Measurements from ENCODE around the gene PARVG.

PARVG gene

GRCh38 chr22:44246615-44247326 is 66.0 kb downstream of the PARVG start:
- no peak overlapping the region for H3K27ac ChIP-seq (ENCODE audit: low read depth, low read length)
- H3K4me3 ChIP-seq (ENCODE audit: low read length): no peak overlapping the region
- H3K4me1 ChIP-seq (ENCODE audit: control insufficient read depth, insufficient read depth, low read length): no peaks in the 10 kb centered on the region
- H3K9ac ChIP-seq (ENCODE audit: low read length): no peak overlapping the region
- no peaks in the 10 kb centered on the region for H3K27me3 ChIP-seq (ENCODE audit: control insufficient read depth, insufficient read depth, low read length)
- no peaks in the 10 kb centered on the region for H3K36me3 ChIP-seq (ENCODE audit: control insufficient read depth, insufficient read depth, low read length)

DNA sequence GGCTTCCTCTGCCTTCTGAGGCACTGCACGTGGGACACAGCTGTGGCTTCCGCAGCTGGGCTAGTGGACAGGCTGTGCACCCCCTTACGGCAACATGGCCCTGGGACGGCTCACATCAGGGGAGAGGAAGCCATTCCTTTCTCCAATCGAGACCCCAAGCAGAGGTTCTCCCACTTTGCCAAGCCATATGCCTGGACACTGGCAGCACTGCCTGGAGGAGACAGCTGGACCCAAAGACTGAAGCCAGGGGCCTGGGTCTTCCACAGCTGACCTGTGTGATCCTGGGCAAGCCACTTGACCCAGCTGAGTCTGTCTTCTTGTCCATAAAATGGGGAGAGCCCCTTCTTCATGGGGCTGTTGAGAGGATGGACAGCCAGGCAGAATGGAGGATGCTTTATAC is 66.6 kb downstream of the PARVG start:
- Histone ChIP-seq H3K4me1 (ENCODE audit: control insufficient read depth, insufficient read depth, low read length) (no peaks in the 10 kb centered on the region), H3K27ac (ENCODE audit: low read depth, low read length) (no peak overlapping the region), H3K27me3 (ENCODE audit: control insufficient read depth, insufficient read depth, low read length) (no peaks in the 10 kb centered on the region), H3K36me3 (ENCODE audit: control insufficient read depth, insufficient read depth, low read length) (no peaks in the 10 kb centered on the region), H3K9ac (ENCODE audit: low read length) (no peak overlapping the region), H3K4me3 (ENCODE audit: low read length) (no peak overlapping the region)

DNA sequence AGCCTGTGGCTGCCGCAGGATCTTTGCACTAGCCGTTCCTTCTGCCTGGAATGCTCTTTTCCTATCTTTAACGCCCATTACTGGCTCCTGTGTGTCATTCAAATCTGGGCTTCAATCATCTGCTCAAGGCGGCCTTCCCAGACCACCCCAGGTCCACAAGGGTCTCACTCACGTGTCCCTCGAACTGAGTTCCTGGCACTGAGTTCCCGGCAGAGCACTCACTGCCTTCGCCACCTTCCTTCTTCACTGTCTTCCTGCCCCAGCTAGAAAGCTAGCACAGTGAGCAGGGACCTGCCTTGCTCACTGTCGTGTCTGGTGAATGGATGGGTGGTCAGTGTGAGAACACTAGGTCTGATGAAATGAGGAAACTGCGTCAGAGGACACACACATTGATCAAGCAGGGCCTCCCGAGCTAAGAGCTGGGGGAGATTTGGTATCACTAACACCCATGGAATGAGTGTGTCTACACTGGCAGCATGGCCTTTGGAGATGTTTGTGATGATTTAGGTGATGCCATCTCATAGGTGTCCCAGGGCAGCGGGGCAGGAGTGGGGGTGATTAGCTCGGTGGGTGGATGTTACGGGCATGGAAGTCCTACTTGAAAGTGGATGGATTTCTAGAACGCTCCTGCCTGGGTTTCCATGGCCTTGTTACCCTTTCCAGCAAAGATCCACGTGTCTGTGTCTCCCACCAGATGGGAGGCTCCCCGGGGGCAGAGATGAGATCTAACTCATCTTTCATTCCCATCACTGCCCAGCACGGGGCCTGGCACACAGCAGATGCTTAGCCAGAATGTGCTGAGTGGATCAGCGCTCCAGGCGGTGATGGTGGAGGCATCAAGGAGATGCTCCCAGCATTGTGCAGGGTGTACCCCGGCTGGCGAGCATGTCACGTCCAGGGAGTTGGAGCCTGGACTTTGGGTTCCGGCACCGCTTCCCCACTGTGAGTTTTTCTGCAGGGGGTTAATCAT is 67.5 kb downstream of the PARVG start:
- H3K27me3 ChIP-seq (ENCODE audit: control insufficient read depth, insufficient read depth, low read length): no peaks in the 10 kb centered on the region
- no peaks in the 10 kb centered on the region for H3K4me1 ChIP-seq (ENCODE audit: control insufficient read depth, insufficient read depth, low read length)
- no peak overlapping the region for H3K9ac ChIP-seq (ENCODE audit: low read length)
- no peaks in the 10 kb centered on the region for H3K36me3 ChIP-seq (ENCODE audit: control insufficient read depth, insufficient read depth, low read length)
- no peak overlapping the region for H3K27ac ChIP-seq (ENCODE audit: low read depth, low read length)
- no peak overlapping the region for H3K4me3 ChIP-seq (ENCODE audit: low read length)

GRCh38 chr22:44248926-44249325 is 68.2 kb downstream of the PARVG start:
- Histone ChIP-seq H3K4me3 (ENCODE audit: low read length) (no peak overlapping the region), H3K36me3 (ENCODE audit: control insufficient read depth, insufficient read depth, low read length) (no peaks in the 10 kb centered on the region), H3K27me3 (ENCODE audit: control insufficient read depth, insufficient read depth, low read length) (no peaks in the 10 kb centered on the region), H3K4me1 (ENCODE audit: control insufficient read depth, insufficient read depth, low read length) (no peaks in the 10 kb centered on the region), H3K27ac (ENCODE audit: low read depth, low read length) (no peak overlapping the region), H3K9ac (ENCODE audit: low read length) (no peak overlapping the region)

- H3K27me3 ChIP-seq (ENCODE audit: control insufficient read depth, insufficient read depth, low read length): no peaks in the 10 kb centered on the region
- H3K9ac ChIP-seq (ENCODE audit: low read length): no peak overlapping the region
- no peaks in the 10 kb centered on the region for H3K4me1 ChIP-seq (ENCODE audit: control insufficient read depth, insufficient read depth, low read length)
- no peaks in the 10 kb centered on the region for H3K36me3 ChIP-seq (ENCODE audit: control insufficient read depth, insufficient read depth, low read length)
- no peak overlapping the region for H3K27ac ChIP-seq (ENCODE audit: low read depth, low read length)
- no peak overlapping the region for H3K4me3 ChIP-seq (ENCODE audit: low read length)
Observed at GRCh38 chr22:44249376-44250147, 68.8 kb downstream of the PARVG start.

DNA sequence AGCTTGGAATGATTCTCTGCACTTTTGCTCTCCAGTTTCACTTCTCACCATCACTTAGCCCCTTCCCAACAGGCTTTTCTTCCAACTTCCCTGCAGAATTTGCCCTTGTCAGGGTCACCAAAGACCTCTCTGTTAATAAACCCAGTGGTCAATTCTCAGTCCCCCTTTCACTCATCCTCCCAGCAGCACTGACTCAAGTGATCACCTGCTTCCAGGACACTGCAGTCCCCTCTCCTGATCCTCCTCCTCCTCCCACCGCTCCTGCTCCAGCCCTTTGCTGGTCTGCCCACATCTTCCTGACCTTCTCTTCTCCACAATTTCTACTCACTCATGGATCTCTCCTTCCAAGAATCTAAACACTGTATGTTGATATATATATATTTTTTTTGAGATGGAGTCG is 74.1 kb downstream of the PARVG start:
- Histone ChIP-seq H3K36me3 (ENCODE audit: control insufficient read depth, insufficient read depth, low read length) (no peaks in the 10 kb centered on the region), H3K27me3 (ENCODE audit: control insufficient read depth, insufficient read depth, low read length) (no peaks in the 10 kb centered on the region), H3K27ac (ENCODE audit: low read depth, low read length) (no peak overlapping the region), H3K9ac (ENCODE audit: low read length) (no peak overlapping the region), H3K4me3 (ENCODE audit: low read length) (no peak overlapping the region), H3K4me1 (ENCODE audit: control insufficient read depth, insufficient read depth, low read length) (no peaks in the 10 kb centered on the region)

GRCh38 chr22:44256085-44256484 is 75.4 kb downstream of the PARVG start:
- Histone ChIP-seq H3K27me3 (ENCODE audit: control insufficient read depth, insufficient read depth, low read length) (no peaks in the 10 kb centered on the region), H3K27ac (ENCODE audit: low read depth, low read length) (no peak overlapping the region)

GRCh38 chr22:44256556-44257485 is 76.1 kb downstream of the PARVG start:
- Histone ChIP-seq H3K9ac (ENCODE audit: low read length) (no peak overlapping the region), H3K27me3 (ENCODE audit: control insufficient read depth, insufficient read depth, low read length) (no peaks in the 10 kb centered on the region), H3K4me1 (ENCODE audit: control insufficient read depth, insufficient read depth, low read length) (no peaks in the 10 kb centered on the region), H3K4me3 (ENCODE audit: low read length) (no peak overlapping the region), H3K36me3 (ENCODE audit: control insufficient read depth, insufficient read depth, low read length) (no peaks in the 10 kb centered on the region), H3K27ac (ENCODE audit: low read depth, low read length) (no peak overlapping the region)

More at GRCh38 chr22:44256085-44256484, 75.4 kb downstream of the PARVG start:
- Histone ChIP-seq H3K36me3 (ENCODE audit: control insufficient read depth, insufficient read depth, low read length) (no peaks in the 10 kb centered on the region), H3K4me3 (ENCODE audit: low read length) (no peak overlapping the region), H3K9ac (ENCODE audit: low read length) (no peak overlapping the region), H3K4me1 (ENCODE audit: control insufficient read depth, insufficient read depth, low read length) (no peaks in the 10 kb centered on the region)

Data from rectal smooth muscle tissue (tissue), 1 donor.